Muscle of arm (tissue), 12 donors: ENCODE data around the gene MRPS21. TPM values are rescaled to one million over a fixed set of nuclear protein-coding genes. Genes with fewer than 3 reads are reported as not detected.

ENCODE experiments used
- DNase-seq: peaks from one replicate; pipeline ENCODE4 v3.0.0-alpha.2; 2013
- polyA plus RNA-seq, 12 donors: library from polyadenylated mRNA; unstranded; fragments of 120-200 nt; gene quantifications; one replicate each; pipeline ENCODE4 v1.2.1, GENCODE V29; 2013; ENCODE audit not compliant: insufficient read length in 12 of 12

Gene MRPS21
- polyA plus RNA-seq, 12 donors = 35.6 to 62.4 (median 47.4) TPM; not detected in 1

DNA sequence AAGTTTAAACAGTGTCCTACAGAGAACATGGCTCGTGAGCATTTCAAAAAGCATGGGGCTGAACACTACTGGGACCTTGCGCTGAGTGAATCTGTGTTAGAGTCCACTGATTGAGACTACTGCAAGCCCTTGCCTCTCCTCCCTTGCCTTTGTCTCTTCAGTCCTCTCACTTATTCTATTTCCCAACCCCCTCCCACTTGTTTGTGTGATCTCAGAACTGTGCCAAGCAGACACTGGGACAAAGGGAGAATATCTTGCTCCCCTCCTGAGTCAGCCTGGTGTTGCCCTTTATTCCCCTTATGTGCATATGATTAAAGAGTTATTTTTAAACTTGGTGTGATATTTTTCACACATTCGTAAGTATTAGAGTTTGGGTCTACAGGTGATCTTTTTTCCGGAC, 59.2 kb downstream of the MRPS21 start:
- DNase-seq = no peak

Other genes with a start within 250 kb of the MRPS21 start
- 10 to 100 TPM in 11 of 12 donors, not detected in 1; 36.4 to 61.4 (median 49.9) TPM for gene VPS45, start 226.1 kb upstream of the MRPS21 start, polyA plus RNA-seq
- 100 to 1,000 TPM in 1 of 12 donors, 10 to 100 TPM in 10, not detected in 1; 57.3 to 102 (median 84.3) TPM for gene PLEKHO1, start 143.9 kb upstream of the MRPS21 start, polyA plus RNA-seq
- 10 to 100 TPM in 11 of 12 donors, not detected in 1; 37.3 to 90.5 (median 50.1) TPM for gene ANP32E, start 57.7 kb upstream of the MRPS21 start, polyA plus RNA-seq
- gene CA14, start 36.1 kb upstream of the MRPS21 start, polyA plus RNA-seq = 1 to 10 TPM in 10 of 12 donors, not detected in 2; 2.0 to 9.6 (median 6.4) TPM
- 100 to 1,000 TPM in 9 of 12 donors, 10 to 100 TPM in 2, not detected in 1; 70.7 to 140 (median 106) TPM for gene APH1A, start 24.8 kb upstream of the MRPS21 start, polyA plus RNA-seq
- gene C1orf54, start 21.1 kb upstream of the MRPS21 start, polyA plus RNA-seq = 10 to 100 TPM in 10 of 12 donors, not detected in 2; 26.8 to 50.4 (median 40.8) TPM
- 1 to 10 TPM in 10 of 12 donors, not detected in 2; 1.8 to 6.4 (median 3.6) TPM for gene CIART, start 11.3 kb upstream of the MRPS21 start, polyA plus RNA-seq
- 10 to 100 TPM in 11 of 12 donors, not detected in 1; 31.8 to 80.2 (median 50.3) TPM for gene PRPF3, start 27.7 kb downstream of the MRPS21 start, polyA plus RNA-seq
- gene RPRD2, start 70.3 kb downstream of the MRPS21 start, polyA plus RNA-seq = 100 to 1,000 TPM in 1 of 12 donors, 10 to 100 TPM in 11; 25.9 to 181 (median 27.8) TPM
- gene TARS2, start 193.6 kb downstream of the MRPS21 start, polyA plus RNA-seq = 10 to 100 TPM in 11 of 12 donors, not detected in 1; 13.1 to 25.8 (median 20.4) TPM
- 10 to 100 TPM in 2 of 12 donors, 1 to 10 TPM in 9, not detected in 1; 2.9 to 26.5 (median 4.4) TPM for gene ECM1, start 214.2 kb downstream of the MRPS21 start, polyA plus RNA-seq
- gene FALEC, start 221.9 kb downstream of the MRPS21 start, polyA plus RNA-seq = 1 to 10 TPM in 5 of 12 donors, under 1 TPM in 4, not detected in 3; 0.40 to 2.0 (median 1.2) TPM